Activated CD8-positive, alpha-beta memory T cell treated with anti-CD3 and anti-CD28 coated beads for 4 hours (primary cell): Measurements from ENCODE around the gene HLA-DQA1.
"Not testable (repeated sequence)": the region's sequence is repeated elsewhere in the genome, so short reads cannot be mapped to it uniquely, and the experiment has no call there.

Source experiments
- DNase-seq, 2 donors: peaks; one replicate each; pipeline ENCODE4 v3.0.0-alpha.2; 2020; ENCODE audit warnings: low read depth in 2 of 2

The HLA-DQA1 gene

GRCh38 chr6:32622545-32623401, 14.4 kb upstream of the HLA-DQA1 start:
- peak in 1 of 2 donors; percentile 20 for DNase-seq

DNA sequence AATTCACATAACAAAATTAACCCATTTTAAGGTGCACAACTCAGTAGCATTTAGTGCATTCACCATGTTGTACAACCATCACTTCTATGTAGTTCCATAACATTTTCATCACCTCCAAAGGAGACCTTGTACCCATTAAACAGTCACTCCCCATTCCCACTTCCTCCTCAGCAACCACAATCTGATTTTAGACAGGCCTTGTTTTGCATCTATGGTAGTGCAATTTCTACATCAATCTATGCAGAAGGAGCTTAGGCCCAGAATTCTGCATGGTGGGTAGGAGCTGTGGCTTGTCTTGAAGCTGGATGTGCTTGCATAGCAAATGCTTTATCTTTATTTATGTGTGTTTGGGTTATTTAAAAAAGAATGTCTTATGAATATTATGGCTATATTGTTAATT, 13.5 kb upstream of the HLA-DQA1 start:
- DNase-seq = no peak

GRCh38 chr6:32624565-32624964, 12.6 kb upstream of the HLA-DQA1 start:
- DNase-seq = no peak

DNA sequence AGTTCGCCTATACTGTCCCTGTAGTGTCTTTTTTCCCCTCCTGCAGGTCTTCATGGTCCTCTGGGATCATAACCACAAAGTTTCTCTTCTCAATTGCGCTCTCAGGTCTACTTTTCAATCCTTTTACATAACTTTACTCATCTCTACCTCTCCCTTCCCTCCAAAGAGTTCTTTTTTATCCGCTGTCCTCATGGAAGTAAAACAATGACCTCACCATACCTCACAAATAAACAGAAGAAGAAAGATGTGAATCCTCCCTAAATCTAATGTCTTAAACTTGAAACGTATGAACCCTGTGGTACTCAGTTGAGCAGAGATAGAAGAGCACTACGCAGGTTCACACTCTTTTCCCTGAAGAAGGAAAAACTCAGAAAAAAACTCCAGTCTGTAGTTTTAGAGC, 12.1 kb upstream of the HLA-DQA1 start:
- no peak for DNase-seq

DNA sequence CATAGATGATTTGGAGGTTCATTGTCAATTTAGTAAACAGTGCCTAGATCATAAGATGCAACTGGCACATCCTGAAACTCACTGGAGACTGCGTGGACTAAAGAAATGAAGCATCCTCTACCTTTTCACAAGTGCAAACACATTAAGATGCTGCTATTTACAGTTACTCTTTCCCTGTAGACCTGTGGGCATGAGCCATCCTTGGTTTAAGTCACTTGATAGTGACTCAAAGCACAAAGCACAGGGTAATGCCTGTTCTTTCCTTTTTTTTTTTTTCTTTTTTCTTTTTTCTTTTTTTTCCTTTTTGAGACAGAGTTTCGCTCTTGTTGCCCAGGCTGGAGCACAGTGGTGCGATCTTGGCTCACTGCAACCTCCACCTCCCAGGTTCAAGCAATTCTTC, 10.0 kb upstream of the HLA-DQA1 start:
- no peak for DNase-seq

DNA sequence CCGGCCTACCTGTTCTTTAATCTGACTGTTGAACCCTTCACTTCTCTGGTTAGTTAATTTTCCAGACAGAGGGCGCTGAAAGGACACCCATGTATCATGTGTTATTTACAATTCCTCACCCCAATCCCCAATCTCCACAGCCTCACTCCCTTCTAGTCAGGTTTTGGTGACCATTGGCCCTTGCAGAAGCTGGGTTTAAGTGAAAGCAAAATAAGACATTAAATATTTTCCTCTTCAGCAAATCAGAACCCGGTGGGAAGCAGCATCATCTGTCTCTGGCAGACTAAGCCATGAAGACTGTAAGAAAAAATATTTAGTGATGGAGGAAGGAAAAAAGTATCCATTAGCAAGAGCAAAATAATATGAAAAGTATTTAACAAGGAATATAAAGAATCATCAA, 9.4 kb upstream of the HLA-DQA1 start:
- no peak for DNase-seq

DNA sequence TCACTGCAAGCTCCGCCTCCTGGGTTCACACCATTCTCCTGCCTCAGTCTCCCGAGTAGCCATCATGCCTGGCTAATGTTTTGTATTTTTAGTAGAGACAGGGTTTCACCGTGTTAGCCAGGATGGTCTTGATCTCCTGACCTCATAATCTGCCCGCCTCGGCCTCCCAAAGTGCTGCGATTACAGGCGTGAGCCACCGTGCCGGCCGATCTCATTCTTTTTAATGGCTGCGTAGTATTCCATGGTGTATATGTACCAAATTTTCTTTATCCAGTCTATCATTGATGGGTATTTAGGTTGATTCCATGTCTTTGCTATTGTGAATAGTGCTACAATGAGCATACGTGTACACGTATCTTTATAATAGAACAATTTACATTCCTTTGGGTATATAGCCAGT, 7.4 kb upstream of the HLA-DQA1 start:
- not testable (repeated sequence) for DNase-seq

DNA sequence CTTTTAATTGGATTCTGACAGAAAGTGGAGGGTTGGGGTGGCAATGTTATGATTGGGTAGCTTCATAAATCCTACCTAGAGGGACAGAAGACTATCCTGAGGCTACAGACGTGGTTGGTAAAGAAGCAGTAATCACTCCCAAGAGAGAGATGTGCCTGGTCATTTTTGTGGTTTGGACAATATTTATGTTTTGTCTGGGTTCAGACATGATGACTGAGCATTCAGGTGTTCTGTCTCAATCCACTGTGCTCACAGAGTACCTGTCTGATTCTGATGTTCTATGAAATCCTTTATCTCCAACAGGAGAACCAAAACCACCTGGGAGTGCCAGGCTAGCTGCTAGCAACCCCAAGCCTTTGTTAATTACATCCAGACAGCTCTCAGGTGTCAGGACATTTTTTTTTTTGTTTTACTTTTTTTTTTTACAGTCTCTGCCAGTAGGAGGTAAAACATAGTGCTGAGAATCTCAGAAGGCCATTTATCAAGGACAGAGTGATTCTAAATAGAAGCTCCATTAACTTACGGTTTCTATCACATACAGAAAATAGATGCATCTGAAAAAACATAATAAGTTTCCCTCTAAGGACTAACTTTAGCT, 1.6 kb upstream of the HLA-DQA1 start:
- no peak for DNase-seq

GRCh38 chr6:32637883-32638282, 677 bp downstream of the HLA-DQA1 start:
- DNase-seq = no peak

DNA sequence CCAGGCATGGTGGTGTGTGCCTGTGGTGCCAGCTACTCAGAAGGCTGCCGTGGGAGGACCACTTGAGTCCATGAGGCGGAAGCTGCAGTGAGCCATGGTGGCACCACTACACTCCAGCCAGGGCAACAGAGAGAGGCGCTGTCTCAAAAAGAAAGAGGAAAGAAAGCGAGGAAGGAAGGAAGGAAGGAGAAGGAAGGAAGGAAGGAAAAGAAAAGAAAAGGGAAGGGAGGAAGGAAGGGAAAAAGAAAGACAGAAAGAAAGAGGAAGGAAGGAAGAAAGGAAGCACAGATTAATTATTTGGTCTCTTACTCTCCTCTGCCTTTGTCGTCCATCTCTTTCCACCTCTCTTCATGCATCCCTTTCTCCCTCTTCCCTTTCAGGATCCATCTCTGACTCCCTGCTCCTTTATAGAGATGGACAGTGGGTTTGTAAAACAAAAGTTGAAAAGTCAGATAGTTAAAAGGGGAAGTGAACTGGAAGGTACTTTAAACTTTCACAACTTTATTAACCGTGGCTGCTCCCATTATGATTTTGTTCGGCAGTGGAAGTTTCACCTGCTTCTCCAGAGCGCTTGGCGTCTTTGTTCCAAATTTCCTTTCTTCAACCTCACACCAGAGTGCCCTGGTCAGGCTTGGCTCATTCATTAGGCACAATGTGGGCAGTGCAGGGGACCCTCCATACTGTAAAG, 1.5 kb downstream of the HLA-DQA1 start:
- DNase-seq = no peak

DNA sequence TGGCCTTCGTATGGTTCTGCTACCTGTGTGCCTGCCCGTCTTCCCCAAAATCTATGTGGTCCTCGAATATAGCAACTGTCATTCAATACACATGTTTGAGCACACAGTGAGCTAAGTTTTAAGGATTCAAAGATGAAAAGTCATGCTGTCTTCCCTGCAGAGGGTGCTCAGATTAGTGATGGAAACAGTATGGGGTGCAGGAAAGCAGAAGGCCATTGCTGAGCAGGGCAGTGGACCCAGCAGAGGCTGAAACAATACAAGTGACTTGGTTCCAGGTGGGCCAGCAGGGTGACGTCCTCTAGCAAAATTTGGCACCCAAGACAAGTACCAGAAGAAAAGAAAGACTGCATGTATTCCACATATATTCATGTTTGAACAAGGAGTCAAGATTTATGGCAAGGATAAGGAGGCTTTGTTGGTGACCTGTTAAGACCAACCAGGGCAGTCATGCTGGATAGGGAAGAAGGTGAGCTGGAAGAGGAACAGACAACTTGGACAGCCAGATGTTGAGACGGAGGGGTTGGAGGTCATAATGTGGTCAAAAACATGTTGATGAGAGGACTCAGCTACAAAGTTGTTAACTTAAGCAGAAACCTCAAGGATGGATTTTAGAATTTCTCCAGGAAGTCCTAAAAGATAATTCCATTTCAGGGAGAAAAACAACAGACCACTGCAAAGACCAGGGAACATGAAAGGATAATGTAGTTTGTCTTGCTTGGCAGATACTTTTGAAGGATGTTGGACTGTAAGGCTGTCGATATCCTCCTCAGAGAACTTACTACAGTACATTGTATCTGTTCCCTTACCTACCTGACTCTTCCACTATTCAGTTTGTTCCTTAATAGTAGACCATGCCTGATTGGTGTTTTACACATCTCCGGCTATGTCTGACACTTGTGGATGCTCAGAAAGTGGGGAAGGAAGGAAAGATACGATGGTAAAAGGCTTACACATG, 2.5 kb downstream of the HLA-DQA1 start:
- no peak for DNase-seq

DNA sequence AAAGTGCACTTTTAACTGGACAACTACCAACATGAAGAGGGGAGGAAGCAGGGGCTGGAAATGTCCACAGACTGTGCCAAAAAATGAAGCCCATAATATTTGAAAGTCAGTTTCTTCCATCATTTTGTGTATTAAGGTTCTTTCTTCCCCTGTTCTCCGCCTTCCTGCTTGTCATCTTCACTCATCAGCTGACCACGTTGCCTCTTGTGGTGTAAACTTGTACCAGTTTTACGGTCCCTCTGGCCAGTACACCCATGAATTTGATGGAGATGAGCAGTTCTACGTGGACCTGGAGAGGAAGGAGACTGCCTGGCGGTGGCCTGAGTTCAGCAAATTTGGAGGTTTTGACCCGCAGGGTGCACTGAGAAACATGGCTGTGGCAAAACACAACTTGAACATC, 3.9 kb downstream of the HLA-DQA1 start:
- no peak for DNase-seq

DNA sequence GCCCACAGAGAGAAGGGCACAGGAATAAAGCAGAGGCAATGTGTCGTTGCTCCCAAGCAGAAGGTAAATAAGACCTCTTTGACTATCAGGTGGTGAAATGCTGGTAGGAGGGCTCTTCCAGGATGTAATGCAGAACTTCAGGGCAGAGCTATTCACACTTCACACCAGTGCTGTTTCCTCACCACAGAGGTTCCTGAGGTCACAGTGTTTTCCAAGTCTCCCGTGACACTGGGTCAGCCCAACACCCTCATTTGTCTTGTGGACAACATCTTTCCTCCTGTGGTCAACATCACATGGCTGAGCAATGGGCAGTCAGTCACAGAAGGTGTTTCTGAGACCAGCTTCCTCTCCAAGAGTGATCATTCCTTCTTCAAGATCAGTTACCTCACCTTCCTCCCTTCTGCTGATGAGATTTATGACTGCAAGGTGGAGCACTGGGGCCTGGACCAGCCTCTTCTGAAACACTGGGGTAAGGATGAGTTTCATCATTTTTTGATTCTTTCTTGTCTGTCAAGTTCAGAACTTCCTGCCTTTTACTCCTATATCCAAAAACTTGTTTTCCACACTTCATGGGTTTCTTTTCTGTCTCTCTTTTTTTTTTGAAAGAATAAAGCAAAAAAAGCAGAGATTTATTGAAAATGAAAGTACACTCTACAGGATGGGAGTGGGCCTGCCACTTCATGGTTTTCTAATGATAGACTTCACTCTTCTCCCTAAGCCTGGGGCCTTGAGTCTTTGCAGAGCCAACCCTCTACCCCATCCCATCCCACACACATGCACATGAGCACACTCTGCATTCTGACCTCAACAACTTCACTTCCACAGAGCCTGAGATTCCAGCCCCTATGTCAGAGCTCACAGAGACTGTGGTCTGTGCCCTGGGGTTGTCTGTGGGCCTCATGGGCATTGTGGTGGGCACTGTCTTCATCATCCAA, 4.8 kb downstream of the HLA-DQA1 start:
- DNase-seq = not testable (repeated sequence)

DNA sequence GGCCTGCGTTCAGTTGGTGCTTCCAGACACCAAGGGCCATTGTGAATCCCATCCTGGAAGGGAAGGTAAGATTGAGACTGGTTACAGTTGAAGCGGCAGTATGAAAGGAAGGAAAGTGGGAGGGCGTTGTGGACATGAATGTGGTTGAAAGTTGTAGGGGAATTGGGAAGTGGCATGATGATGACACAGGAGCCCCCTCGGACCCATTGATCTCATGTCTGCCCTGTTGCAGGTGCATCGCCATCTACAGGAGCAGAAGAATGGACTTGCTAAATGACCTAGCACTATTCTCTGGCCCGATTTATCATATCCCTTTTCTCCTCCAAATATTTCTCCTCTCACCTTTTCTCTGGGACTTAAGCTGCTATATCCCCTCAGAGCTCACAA, 5.5 kb downstream of the HLA-DQA1 start:
- DNase-seq = no peak

GRCh38 chr6:32643904-32644303, 6.7 kb downstream of the HLA-DQA1 start:
- no peak for DNase-seq

DNA sequence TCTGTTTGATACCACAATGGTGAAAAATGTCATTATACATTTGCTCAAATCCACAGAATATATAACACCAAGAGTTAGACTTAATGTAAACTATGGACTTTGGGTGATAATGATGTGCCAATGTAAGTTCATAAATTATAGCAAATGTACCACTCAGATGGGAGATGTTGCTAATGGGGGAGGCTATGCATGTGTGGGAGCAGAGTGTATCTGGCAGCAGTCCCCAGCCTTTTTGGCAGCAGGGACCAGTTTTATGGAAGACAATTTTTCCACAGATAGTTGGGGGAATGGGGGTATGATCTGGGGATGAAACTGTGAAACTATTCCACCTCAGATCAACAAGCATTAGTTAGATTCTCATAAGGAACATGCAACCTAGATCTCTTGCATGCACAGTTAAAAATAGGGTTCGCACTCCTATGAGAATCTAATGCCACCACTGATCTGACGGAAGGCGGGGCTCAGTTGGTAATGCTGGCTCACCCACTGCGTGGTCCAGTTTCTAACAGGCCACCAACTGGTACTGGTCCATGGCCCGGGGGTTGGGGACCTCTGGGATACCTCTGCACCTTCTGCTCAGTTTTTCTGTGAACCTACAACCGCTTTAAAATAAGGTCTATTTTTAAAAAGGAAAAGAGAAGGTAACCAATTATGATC, 8.0 kb downstream of the HLA-DQA1 start:
- DNase-seq = no peak

DNA sequence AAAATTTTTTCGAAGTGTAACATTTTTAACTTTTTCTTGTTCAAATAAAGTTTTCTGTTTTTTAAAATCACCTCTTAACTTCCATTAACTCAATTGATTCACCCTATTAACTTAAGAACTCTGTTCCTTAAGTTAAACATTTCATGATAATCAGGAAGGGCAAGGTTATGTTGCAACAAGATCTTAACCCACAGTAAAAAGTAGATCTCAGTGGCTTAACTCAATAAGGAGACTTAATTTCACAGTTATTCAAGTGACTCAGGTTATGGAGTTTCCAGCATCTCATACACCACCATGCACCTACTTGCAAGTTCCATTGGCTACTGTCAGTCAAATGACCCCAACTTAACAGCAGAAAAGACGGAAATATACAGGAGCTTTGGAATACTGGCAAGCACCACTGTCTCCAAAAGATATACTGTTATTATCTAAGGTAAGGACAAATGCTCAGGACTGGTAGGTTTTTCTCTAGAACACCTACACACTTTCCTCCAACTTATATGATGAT, 18.1 kb downstream of the HLA-DQA1 start:
- no peak for DNase-seq

DNA sequence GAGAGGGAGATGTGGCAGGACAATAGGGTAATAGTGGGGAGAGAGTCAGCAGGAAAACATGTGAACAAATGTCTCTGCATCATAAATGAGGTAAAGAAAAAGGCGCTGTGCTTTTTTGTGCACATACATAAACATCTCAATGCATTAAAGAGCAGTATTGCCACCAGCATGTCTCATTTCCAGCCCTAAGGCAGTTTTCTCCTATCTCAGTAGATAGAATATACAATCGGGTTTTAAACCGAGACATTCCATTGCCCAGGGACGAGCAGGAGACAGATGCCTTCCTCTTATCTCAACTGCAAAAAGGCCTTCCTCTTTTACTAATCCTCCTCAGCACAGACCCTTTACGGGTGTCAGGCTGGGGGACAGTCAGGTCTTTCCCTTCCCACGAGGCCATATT, 20.1 kb downstream of the HLA-DQA1 start:
- not testable (repeated sequence) for DNase-seq

DNA sequence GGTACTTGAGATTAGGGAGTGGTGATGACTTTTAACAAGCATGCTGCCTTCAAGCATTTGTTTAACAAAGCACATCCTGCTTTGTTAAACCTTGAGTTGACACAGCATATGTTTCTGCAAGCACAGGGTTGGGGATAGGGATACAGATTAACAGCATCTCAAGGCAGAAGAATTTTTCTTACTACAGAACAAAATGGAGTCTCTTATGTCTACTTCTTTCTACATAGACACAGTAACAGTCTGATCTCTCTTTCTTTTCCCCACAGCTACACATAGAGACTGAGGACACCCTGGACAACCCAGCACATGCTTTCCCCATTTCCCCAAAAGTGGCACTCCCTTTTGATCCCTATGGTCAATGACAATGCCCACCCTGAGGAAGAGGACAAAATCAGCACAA, 20.6 kb downstream of the HLA-DQA1 start:
- DNase-seq = not testable (repeated sequence)
